MM.1S (cell line): Measurements from ENCODE around the gene CCR9.

Experiments used
- EZH2 ChIP-seq: fragments of 300-600 bp; sonication (generic); optimal IDR thresholded peaks from 2 replicates; pipeline ENCODE3; 2017; ENCODE audit warnings: low read depth, mild to moderate bottlenecking, antibody characterized with exemption, low read length, mixed read lengths
- EZH2phosphoT487 ChIP-seq: fragments of 300-600 bp; sonication (generic); IDR thresholded peaks from 2 replicates; pipeline ENCODE4 v1.6.1; 2018; ENCODE audit warnings: antibody characterized with exemption, low read length
- TF ChIP-seq, protein P1 (sequence below): fragments of 300-600 bp; sonication (generic); IDR thresholded peaks from 2 replicates; pipeline ENCODE4 v1.5.1; 2016; ENCODE audit warnings: antibody characterized with exemption, low read length, mixed read lengths

DNA sequence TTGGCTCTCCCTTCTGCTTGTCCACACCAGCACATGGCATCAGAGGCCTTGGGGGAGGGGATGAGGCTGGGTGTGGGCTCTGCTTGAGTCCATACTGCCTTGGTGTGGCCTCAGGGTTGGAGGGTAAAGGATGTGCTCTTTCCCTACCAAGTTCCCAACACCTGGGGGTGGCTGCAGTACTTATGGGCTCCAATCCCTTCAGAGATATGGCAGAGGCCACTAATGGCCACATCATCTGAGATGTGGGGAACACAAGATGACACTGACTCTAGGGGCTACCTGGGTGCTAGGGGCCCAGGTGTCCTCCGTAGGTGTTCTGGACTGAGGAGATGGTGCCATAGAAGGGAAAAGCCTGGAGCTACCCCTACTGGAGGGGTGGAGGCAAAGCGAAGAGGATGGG is 63.8 kb downstream of the CCR9 start:
- TF ChIP-seq, protein P1, sequence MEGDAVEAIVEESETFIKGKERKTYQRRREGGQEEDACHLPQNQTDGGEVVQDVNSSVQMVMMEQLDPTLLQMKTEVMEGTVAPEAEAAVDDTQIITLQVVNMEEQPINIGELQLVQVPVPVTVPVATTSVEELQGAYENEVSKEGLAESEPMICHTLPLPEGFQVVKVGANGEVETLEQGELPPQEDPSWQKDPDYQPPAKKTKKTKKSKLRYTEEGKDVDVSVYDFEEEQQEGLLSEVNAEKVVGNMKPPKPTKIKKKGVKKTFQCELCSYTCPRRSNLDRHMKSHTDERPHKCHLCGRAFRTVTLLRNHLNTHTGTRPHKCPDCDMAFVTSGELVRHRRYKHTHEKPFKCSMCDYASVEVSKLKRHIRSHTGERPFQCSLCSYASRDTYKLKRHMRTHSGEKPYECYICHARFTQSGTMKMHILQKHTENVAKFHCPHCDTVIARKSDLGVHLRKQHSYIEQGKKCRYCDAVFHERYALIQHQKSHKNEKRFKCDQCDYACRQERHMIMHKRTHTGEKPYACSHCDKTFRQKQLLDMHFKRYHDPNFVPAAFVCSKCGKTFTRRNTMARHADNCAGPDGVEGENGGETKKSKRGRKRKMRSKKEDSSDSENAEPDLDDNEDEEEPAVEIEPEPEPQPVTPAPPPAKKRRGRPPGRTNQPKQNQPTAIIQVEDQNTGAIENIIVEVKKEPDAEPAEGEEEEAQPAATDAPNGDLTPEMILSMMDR, result no peak
- TF ChIP-seq EZH2 (no peak), EZH2phosphoT487 (no peak)
